ENCODE measurements around the gene USP47. TPM values are rescaled to one million over a fixed set of nuclear protein-coding genes. Genes with fewer than 3 reads are reported as not detected.

Gene USP47
- total and polyA plus RNA-seq, 2 of the 8 experiments (the other 6 are each of a cell fraction or from before 2014, with no cell fraction given), result 4.2 to 21.3 TPM

DNA sequence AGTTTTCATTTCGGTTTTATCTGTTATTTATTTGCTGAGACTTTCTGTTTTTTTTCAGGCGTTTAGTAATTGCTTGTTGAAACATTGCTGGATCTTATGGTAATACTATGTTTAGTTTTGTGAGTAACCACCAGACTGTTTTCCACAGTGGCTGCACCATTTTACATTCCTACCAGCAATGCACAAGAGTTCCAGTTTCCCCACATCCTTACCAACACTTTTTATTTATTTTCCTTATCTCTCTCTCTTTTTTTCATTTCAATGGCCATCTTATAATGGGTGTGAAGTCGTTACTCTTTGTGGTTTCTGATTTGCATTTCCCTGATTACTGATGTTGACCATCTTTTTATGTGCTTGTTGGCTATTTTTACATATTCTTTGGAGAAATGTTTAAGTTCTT is 23.7 kb downstream of the USP47 start (continued):
- no peak for TF ChIP-seq RAD21 (IDR thresholded peaks at IDR 0.05 in 1 of 2, conservative IDR thresholded peaks at IDR 0.05 in 1 of 2; ENCODE audit: low read depth in 2 of 2, low read length in 2 of 2)
- TF ChIP-seq TCF12 (IDR thresholded peaks at IDR 0.05; ENCODE audit: low read depth, low read length), result no peak
- TF ChIP-seq RXRA (IDR thresholded peaks at IDR 0.05; ENCODE audit: insufficient read depth, low read depth, low read length), result no peak
- TF ChIP-seq SIX5 (IDR thresholded peaks at IDR 0.05; ENCODE audit: low read depth, low read length), result no peak
- TF ChIP-seq, protein P1, sequence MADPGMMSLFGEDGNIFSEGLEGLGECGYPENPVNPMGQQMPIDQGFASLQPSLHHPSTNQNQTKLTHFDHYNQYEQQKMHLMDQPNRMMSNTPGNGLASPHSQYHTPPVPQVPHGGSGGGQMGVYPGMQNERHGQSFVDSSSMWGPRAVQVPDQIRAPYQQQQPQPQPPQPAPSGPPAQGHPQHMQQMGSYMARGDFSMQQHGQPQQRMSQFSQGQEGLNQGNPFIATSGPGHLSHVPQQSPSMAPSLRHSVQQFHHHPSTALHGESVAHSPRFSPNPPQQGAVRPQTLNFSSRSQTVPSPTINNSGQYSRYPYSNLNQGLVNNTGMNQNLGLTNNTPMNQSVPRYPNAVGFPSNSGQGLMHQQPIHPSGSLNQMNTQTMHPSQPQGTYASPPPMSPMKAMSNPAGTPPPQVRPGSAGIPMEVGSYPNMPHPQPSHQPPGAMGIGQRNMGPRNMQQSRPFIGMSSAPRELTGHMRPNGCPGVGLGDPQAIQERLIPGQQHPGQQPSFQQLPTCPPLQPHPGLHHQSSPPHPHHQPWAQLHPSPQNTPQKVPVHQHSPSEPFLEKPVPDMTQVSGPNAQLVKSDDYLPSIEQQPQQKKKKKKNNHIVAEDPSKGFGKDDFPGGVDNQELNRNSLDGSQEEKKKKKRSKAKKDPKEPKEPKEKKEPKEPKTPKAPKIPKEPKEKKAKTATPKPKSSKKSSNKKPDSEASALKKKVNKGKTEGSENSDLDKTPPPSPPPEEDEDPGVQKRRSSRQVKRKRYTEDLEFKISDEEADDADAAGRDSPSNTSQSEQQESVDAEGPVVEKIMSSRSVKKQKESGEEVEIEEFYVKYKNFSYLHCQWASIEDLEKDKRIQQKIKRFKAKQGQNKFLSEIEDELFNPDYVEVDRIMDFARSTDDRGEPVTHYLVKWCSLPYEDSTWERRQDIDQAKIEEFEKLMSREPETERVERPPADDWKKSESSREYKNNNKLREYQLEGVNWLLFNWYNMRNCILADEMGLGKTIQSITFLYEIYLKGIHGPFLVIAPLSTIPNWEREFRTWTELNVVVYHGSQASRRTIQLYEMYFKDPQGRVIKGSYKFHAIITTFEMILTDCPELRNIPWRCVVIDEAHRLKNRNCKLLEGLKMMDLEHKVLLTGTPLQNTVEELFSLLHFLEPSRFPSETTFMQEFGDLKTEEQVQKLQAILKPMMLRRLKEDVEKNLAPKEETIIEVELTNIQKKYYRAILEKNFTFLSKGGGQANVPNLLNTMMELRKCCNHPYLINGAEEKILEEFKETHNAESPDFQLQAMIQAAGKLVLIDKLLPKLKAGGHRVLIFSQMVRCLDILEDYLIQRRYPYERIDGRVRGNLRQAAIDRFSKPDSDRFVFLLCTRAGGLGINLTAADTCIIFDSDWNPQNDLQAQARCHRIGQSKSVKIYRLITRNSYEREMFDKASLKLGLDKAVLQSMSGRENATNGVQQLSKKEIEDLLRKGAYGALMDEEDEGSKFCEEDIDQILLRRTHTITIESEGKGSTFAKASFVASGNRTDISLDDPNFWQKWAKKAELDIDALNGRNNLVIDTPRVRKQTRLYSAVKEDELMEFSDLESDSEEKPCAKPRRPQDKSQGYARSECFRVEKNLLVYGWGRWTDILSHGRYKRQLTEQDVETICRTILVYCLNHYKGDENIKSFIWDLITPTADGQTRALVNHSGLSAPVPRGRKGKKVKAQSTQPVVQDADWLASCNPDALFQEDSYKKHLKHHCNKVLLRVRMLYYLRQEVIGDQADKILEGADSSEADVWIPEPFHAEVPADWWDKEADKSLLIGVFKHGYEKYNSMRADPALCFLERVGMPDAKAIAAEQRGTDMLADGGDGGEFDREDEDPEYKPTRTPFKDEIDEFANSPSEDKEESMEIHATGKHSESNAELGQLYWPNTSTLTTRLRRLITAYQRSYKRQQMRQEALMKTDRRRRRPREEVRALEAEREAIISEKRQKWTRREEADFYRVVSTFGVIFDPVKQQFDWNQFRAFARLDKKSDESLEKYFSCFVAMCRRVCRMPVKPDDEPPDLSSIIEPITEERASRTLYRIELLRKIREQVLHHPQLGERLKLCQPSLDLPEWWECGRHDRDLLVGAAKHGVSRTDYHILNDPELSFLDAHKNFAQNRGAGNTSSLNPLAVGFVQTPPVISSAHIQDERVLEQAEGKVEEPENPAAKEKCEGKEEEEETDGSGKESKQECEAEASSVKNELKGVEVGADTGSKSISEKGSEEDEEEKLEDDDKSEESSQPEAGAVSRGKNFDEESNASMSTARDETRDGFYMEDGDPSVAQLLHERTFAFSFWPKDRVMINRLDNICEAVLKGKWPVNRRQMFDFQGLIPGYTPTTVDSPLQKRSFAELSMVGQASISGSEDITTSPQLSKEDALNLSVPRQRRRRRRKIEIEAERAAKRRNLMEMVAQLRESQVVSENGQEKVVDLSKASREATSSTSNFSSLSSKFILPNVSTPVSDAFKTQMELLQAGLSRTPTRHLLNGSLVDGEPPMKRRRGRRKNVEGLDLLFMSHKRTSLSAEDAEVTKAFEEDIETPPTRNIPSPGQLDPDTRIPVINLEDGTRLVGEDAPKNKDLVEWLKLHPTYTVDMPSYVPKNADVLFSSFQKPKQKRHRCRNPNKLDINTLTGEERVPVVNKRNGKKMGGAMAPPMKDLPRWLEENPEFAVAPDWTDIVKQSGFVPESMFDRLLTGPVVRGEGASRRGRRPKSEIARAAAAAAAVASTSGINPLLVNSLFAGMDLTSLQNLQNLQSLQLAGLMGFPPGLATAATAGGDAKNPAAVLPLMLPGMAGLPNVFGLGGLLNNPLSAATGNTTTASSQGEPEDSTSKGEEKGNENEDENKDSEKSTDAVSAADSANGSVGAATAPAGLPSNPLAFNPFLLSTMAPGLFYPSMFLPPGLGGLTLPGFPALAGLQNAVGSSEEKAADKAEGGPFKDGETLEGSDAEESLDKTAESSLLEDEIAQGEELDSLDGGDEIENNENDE (IDR thresholded peaks at IDR 0.05; ENCODE audit: insufficient replicate concordance, low read length), result no peak
- no peak for TF ChIP-seq POLR2A (IDR thresholded peaks at IDR 0.05; ENCODE audit: control extremely low read depth in 1 of 2, low read depth in 2 of 2, low read length in 2 of 2)
